GM12878 (cell line): ENCODE measurements around the gene HADHA. TPM values are rescaled to one million over a fixed set of nuclear protein-coding genes. Genes with fewer than 3 reads are reported as not detected.

Experiments used
- ATAC-seq: fragments of 200-7000 bp; cut with Tn5 transposase; 3 replicates; pipeline ENCODE4 v1.9.1; 2020; ENCODE audit warnings: mild to moderate bottlenecking, moderate library complexity
- BruUV-seq: library from RNA; stranded (reverse); fragments of 400-500 nt; replicated peaks from 2 replicates; lab custom pipeline; 2021; lab: Mats Ljungman, UMichigan
- CTCF ChIA-PET: fragments of 300-600 bp; sonication (Branson Sonifier 250); formaldehyde crosslinking; extraction: SDS; loops from one replicate; lab custom pipeline; 2021; ENCODE audit warnings: inconsistent platforms; lab: Yijun Ruan, JAX
- POLR2A ChIA-PET: fragments of 350-600 bp; formaldehyde crosslinking; extraction: SDS; loops from one replicate; lab custom pipeline; 2021; ENCODE audit warnings: inconsistent platforms; lab: Charles Lee
- RAD21 ChIA-PET: fragments of 300-600 bp; sonication (Branson Sonifier 250); formaldehyde crosslinking; loops from one replicate; lab custom pipeline; 2023; ENCODE audit warnings: antibody characterized with exemption; ENCODE audit not compliant: unreplicated experiment; lab: Charles Lee
- SMC1A ChIA-PET: fragments of 300-600 bp; sonication (Branson Sonifier 250); formaldehyde crosslinking; loops from one replicate; lab custom pipeline; 2023; ENCODE audit not compliant: unreplicated experiment, uncharacterized antibody; lab: Charles Lee
- DNase-seq: peaks from one replicate; pipeline ENCODE4 v3.0.0-alpha.2; 2011; ENCODE audit warnings: low read depth, low spot score
- FAIRE-seq: peaks from 3 replicates; lab custom pipeline; 2011; peaks lifted over from hg19 to GRCh38; lab: Jason Lieb, UNC
- H2AFZ ChIP-seq: 2 replicates; pipeline ENCODE4 v1.6.0; 2011; ENCODE audit warnings: low read depth, low read length, control low read depth; ENCODE audit not compliant: control insufficient read depth
- H3K27ac ChIP-seq: 2 replicates; pipeline ENCODE4 v1.5.1; 2011; ENCODE audit warnings: control low read depth; ENCODE audit not compliant: control insufficient read depth, insufficient read depth
- H3K27me3 ChIP-seq, 2 experiments: replicated peaks in 1 of 2; 2 replicates each; pipeline versions ENCODE4 v1.6.0 to v1.6.1; 2011; ENCODE audit warnings: low read length in 1 of 2; ENCODE audit not compliant: control insufficient read depth in 2 of 2, insufficient read depth in 2 of 2
- H3K36me3 ChIP-seq, 2 experiments: 2 replicates each; pipeline ENCODE4 v1.5.1; 2011; ENCODE audit warnings: low read length in 1 of 2; ENCODE audit not compliant: control insufficient read depth in 2 of 2, insufficient read depth in 2 of 2
- H3K4me1 ChIP-seq: 2 replicates; pipeline ENCODE4 v1.6.1; 2011; ENCODE audit warnings: mild to moderate bottlenecking, low read length, moderate library complexity, mixed read lengths; ENCODE audit not compliant: control insufficient read depth, insufficient read depth
- H3K4me2 ChIP-seq: 2 replicates; pipeline ENCODE4 v1.6.0; 2011; ENCODE audit warnings: control low read depth; ENCODE audit not compliant: control insufficient read depth, insufficient read depth
- H3K4me3 ChIP-seq: fragments of 200-600 bp; sonication (generic); 2 replicates; pipeline ENCODE4 v1.5.1; 2016
- H3K79me2 ChIP-seq: 2 replicates; pipeline ENCODE4 v1.6.0; 2011; ENCODE audit warnings: low read length; ENCODE audit not compliant: control insufficient read depth, insufficient read depth
- H3K9ac ChIP-seq: 2 replicates; pipeline ENCODE4 v1.8.0; 2011; ENCODE audit warnings: low read length, control low read depth, mixed read lengths; ENCODE audit not compliant: control insufficient read depth, insufficient read depth
- H3K9me3 ChIP-seq: replicated peaks from 3 replicates; pipeline ENCODE4 v1.5.1; 2011; ENCODE audit warnings: mild to moderate bottlenecking, low read length; ENCODE audit not compliant: control insufficient read depth, insufficient read depth
- H4K20me1 ChIP-seq: 2 replicates; pipeline ENCODE4 v1.6.0; 2011; ENCODE audit not compliant: control insufficient read depth, insufficient read depth
- ATF2 ChIP-seq: IDR thresholded peaks from 2 replicates; pipeline ENCODE4 v1.6.1; 2012; ENCODE audit warnings: low read length, inconsistent platforms
- BCL11A ChIP-seq: IDR thresholded peaks from 2 replicates; pipeline ENCODE4 v1.6.1; 2011; ENCODE audit warnings: low read depth, low read length
- CBFB ChIP-seq: IDR thresholded peaks from 2 replicates; pipeline ENCODE4 v1.6.1; 2016; ENCODE audit warnings: antibody characterized with exemption, low read depth
- CEBPB ChIP-seq, 2 experiments: fragments of 150-350 bp in 1 of 2; IDR thresholded peaks; 2 replicates each; pipeline ENCODE4 v1.6.1; 2012 to 2014; ENCODE audit warnings: low read depth in 2 of 2, low read length in 2 of 2, borderline replicate concordance in 1 of 2, inconsistent platforms in 1 of 2
- CREB1 ChIP-seq: IDR thresholded peaks from 2 replicates; pipeline ENCODE4 v1.6.1; 2012; ENCODE audit warnings: low read depth, mild to moderate bottlenecking, inconsistent platforms
- MTA3 ChIP-seq: IDR thresholded peaks from 2 replicates; pipeline ENCODE4 v1.6.1; 2012; ENCODE audit warnings: low read length, inconsistent platforms, borderline replicate concordance
- MYB ChIP-seq: fragments of 150-350 bp; IDR thresholded peaks from 2 replicates; pipeline ENCODE4 v1.6.1; 2014; ENCODE audit warnings: mild to moderate bottlenecking, low read depth, low read length, borderline replicate concordance
- NFYA ChIP-seq: IDR thresholded peaks from 2 replicates; pipeline ENCODE4 v1.6.1; 2011; ENCODE audit warnings: low read depth, mild to moderate bottlenecking, low read length, improper control_type of control experiment, borderline replicate concordance
- NR2C2 ChIP-seq: IDR thresholded peaks from 2 replicates; pipeline ENCODE4 v1.6.1; 2011; ENCODE audit warnings: borderline replicate concordance, low read depth; ENCODE audit not compliant: control insufficient read depth, insufficient read length
- REST ChIP-seq: IDR thresholded peaks from 2 replicates; pipeline ENCODE4 v1.6.1; 2012; ENCODE audit warnings: mild to moderate bottlenecking, low read depth, low read length
- SIX5 ChIP-seq: IDR thresholded peaks from 2 replicates; pipeline ENCODE4 v1.6.1; 2011; ENCODE audit warnings: mild to moderate bottlenecking, low read depth, low read length, moderate library complexity; ENCODE audit not compliant: severe bottlenecking
- SRF ChIP-seq, 2 experiments: IDR thresholded peaks; 2 replicates each; pipeline ENCODE4 v1.6.1; 2011; ENCODE audit warnings: low read depth in 2 of 2, low read length in 2 of 2, mild to moderate bottlenecking in 1 of 2, moderate library complexity in 1 of 2
- STAT1 ChIP-seq: fragments of 450-650 bp; conservative IDR thresholded peaks from 2 replicates; pipeline ENCODE4 v1.6.1; 2014; ENCODE audit warnings: antibody characterized with exemption, mild to moderate bottlenecking
- TCF12 ChIP-seq: IDR thresholded peaks from 2 replicates; pipeline ENCODE4 v1.6.1; 2011; ENCODE audit warnings: low read depth, mild to moderate bottlenecking, low read length
- YBX1 ChIP-seq: fragments of 450-650 bp; IDR thresholded peaks from 2 replicates; pipeline ENCODE4 v1.6.1; 2016; ENCODE audit warnings: antibody characterized with exemption
- ZBTB4 ChIP-seq: fragments of 450-650 bp; formaldehyde crosslinking; IDR thresholded peaks from 2 replicates; pipeline ENCODE4 v1.4.0; 2022; ENCODE audit warnings: mild to moderate bottlenecking, moderate library complexity
- WGBS: methylation state at CpG from one replicate; pipeline ENCODE4 v1.1.6; 2016; ENCODE audit warnings: low lambda C conversion rate; ENCODE audit not compliant: insufficient replicate concordance, insufficient coverage; ENCODE audit errors: missing lambda C conversion rate; 5-methylcytosine and 5-hydroxymethylcytosine counted together
- in situ Hi-C: fragments of 300-500 bp; cut with MboI; formaldehyde crosslinking; loops from 9 replicates; pipeline ENCODE4 v1.14.3; 2018; ENCODE audit warnings: mixed read lengths
- intact Hi-C: fragments of 100-400 bp; cut with micrococcal nuclease; formaldehyde crosslinking; loops from one replicate; pipeline ENCODE4 v1.14.2; 2022; ENCODE audit not compliant: unreplicated experiment
- polyA plus RNA-seq, 11 experiments: library from polyadenylated mRNA; depleted of rRNA in 4 of 11; unstranded in 6 of 11; stranded (reverse) in 5 of 11; fragments of >200 nt; fragmentation: Nextera tagmentation in 4 of 11; fragmentation: Illumina TruSeq in 1 of 11; extraction: Ambion mirVana in 4 of 11; extraction: Trizol in 1 of 11; gene quantifications; 1 replicate in 1 of 11; 2 replicates in 10 of 11; pipeline versions ENCODE4 v1.2.1 to v1.2.3, GENCODE V29; 2011 to 2016; ENCODE audit warnings: inconsistent platforms in 2 of 11, missing spikeins in 2 of 11, low read depth in 1 of 11
- total RNA-seq, 4 experiments: library from RNA; depleted of rRNA in 3 of 4; stranded (reverse); fragments of >200 nt in 3 of 4; fragmentation: Illumina TruSeq in 1 of 4; extraction: Trizol in 1 of 4; gene quantifications; 2 replicates each; pipeline versions ENCODE4 v1.2.1 to v1.2.3, GENCODE V29; 2013 to 2021

HADHA gene
- total and polyA plus RNA-seq, 10 of the 15 experiments (the other 5 are each of a cell fraction or from before 2014, with no cell fraction given): 109 to 207 (median 165) TPM

GRCh38 chr2:26203906-26204305, 40.5 kb downstream of the HADHA start:
- Histone ChIP-seq H3K9me3 (no peaks in the 10 kb centered on the region; the same call in 2 of the 3 replicates), H3K79me2 (no peaks in the 10 kb centered on the region), H3K36me3 (peaks cover 4 to 28% of the 10 kb centered on the region in 2 experiments), H2AFZ (no peak overlapping the region), H3K27ac (no peak overlapping the region), H4K20me1 (no peaks in the 10 kb centered on the region), H3K9ac (no peak overlapping the region), H3K27me3 (no peaks in the 10 kb centered on the region), H3K4me2 (no peak overlapping the region), H3K4me1 (no peaks in the 10 kb centered on the region), H3K4me3 (no peak overlapping the region)
- DNase-seq: no peak
- ATAC-seq: no peak
- RAD21 ChIA-PET: no interaction called here
- POLR2A ChIA-PET: interaction anchor here (0.6 kb wide), 1 partner anchor 57 kb away, joined by 4 read pairs; no protein-coding TSS in a partner anchor
- no TSS peak for BruUV-seq
- in situ Hi-C loops (no loop called here), intact Hi-C loops (no loop called here)
- WGBS: 98% methylated on average over 7 of the region's 7 CpGs
- FAIRE-seq: no peak
- CTCF ChIA-PET: interaction anchor here (0.5 kb wide), 1 partner anchor 292 kb away, joined by 3 read pairs; no protein-coding TSS in a partner anchor
- SMC1A ChIA-PET: no interaction called here
- TF ChIP-seq ZBTB4 (CRISPR knock-in tag) (no peak), CEBPB (IDR thresholded peaks at IDR 0.05; ENCODE audit: borderline replicate concordance in 1 of 2, low read depth in 2 of 2, low read length in 2 of 2) (no peak), STAT1 (no peak), NFYA (no peak), CREB1 (no peak), BCL11A (no peak), MYB (no peak), TCF12 (no peak), YBX1 (no peak), REST (no peak), NR2C2 (no peak), SIX5 (no peak), CBFB (no peak), ATF2 (no peak), MTA3 (no peak), SRF (IDR thresholded peaks at IDR 0.05; ENCODE audit: low read depth in 2 of 2, low read length in 2 of 2) (no peak)
